Liver (tissue), 9 donors: ENCODE data around the gene TGFBR1. TPM values are rescaled to one million over a fixed set of nuclear protein-coding genes. Genes with fewer than 3 reads are reported as not detected.

ENCODE experiments used
- DNase-seq: peaks from one replicate; pipeline ENCODE4 v3.0.0-alpha.2; 2017; ENCODE audit warnings: low spot score
- H3K27ac ChIP-seq, 2 donors: one replicate each; pipeline ENCODE4 v1.7.0; 2013; ENCODE audit warnings: inconsistent platforms in 2 of 2, low read length in 2 of 2, control low read depth in 1 of 2, low read depth in 1 of 2, mild to moderate bottlenecking in 1 of 2
- H3K27me3 ChIP-seq, 4 donors: one replicate each; pipeline versions ENCODE4 v1.6.1 to v1.7.0; 2013; ENCODE audit warnings: low read length in 3 of 4, inconsistent platforms in 1 of 4, mild to moderate bottlenecking in 1 of 4, moderate library complexity in 1 of 4; ENCODE audit not compliant: control insufficient read depth in 4 of 4, insufficient read depth in 4 of 4
- H3K36me3 ChIP-seq, 4 donors: one replicate each; pipeline versions ENCODE4 v1.6.1 to v1.7.0; 2013; ENCODE audit warnings: low read length in 3 of 4, mild to moderate bottlenecking in 3 of 4, low read depth in 1 of 4, moderate library complexity in 1 of 4; ENCODE audit not compliant: control insufficient read depth in 4 of 4, insufficient read depth in 3 of 4
- H3K4me1 ChIP-seq, 4 donors: one replicate each; pipeline versions ENCODE4 v1.6.1 to v1.7.0; 2013; ENCODE audit warnings: low read length in 3 of 4, mild to moderate bottlenecking in 3 of 4, moderate library complexity in 1 of 4; ENCODE audit not compliant: control insufficient read depth in 4 of 4, insufficient read depth in 4 of 4
- H3K4me3 ChIP-seq, 3 donors: one replicate each; pipeline versions ENCODE4 v1.6.1 to v1.7.0; 2013; ENCODE audit warnings: low read length in 3 of 3, control low read depth in 1 of 3, low read depth in 1 of 3, mild to moderate bottlenecking in 1 of 3
- H3K9ac ChIP-seq, 2 donors: one replicate each; pipeline ENCODE4 v1.7.0; 2013; ENCODE audit warnings: low read length in 2 of 2, mild to moderate bottlenecking in 2 of 2, moderate library complexity in 2 of 2, control low read depth in 1 of 2, low read depth in 1 of 2
- H3K9me3 ChIP-seq, 4 donors: one replicate each; pipeline versions ENCODE4 v1.6.1 to v1.7.0; 2013; ENCODE audit warnings: low read length in 3 of 4; ENCODE audit not compliant: control insufficient read depth in 4 of 4
- CTCF ChIP-seq: fragments of 150-350 bp; IDR thresholded peaks from 2 replicates; pipeline ENCODE4 v1.5.1; 2017; ENCODE audit warnings: improper control_type of control experiment, low read depth, low read length; ENCODE audit not compliant: missing input control
- FOXA1 ChIP-seq: IDR thresholded peaks from 2 replicates; pipeline ENCODE4 v1.6.1; 2016; ENCODE audit warnings: antibody characterized with exemption
- FOXA2 ChIP-seq: IDR thresholded peaks from 2 replicates; pipeline ENCODE4 v1.6.1; 2016; ENCODE audit warnings: antibody characterized with exemption
- HNF4A ChIP-seq, 2 donors: conservative IDR thresholded peaks; 2 replicates each; pipeline ENCODE4 v1.6.1; 2016; ENCODE audit warnings: antibody characterized with exemption in 2 of 2, mild to moderate bottlenecking in 2 of 2
- JUND ChIP-seq, 2 donors: IDR thresholded peaks; 2 replicates each; pipeline ENCODE4 v1.6.1; 2016; ENCODE audit warnings: antibody characterized with exemption in 2 of 2
- MAX ChIP-seq: IDR thresholded peaks from 2 replicates; pipeline ENCODE4 v1.6.1; 2016; ENCODE audit warnings: antibody characterized with exemption
- NR2F2 ChIP-seq: IDR thresholded peaks from 2 replicates; pipeline ENCODE4 v1.6.1; 2016; ENCODE audit warnings: antibody characterized with exemption
- RAD21 ChIP-seq, 2 donors: IDR thresholded peaks; 2 replicates each; pipeline ENCODE4 v1.6.1; 2016; ENCODE audit warnings: antibody characterized with exemption in 2 of 2, mild to moderate bottlenecking in 2 of 2
- REST ChIP-seq: IDR thresholded peaks from 2 replicates; pipeline ENCODE4 v1.6.1; 2016; ENCODE audit warnings: antibody characterized with exemption, mild to moderate bottlenecking
- ZBTB33 ChIP-seq: IDR thresholded peaks from 2 replicates; pipeline ENCODE4 v1.6.1; 2016; ENCODE audit warnings: antibody characterized with exemption
- WGBS: extraction: QIAGEN DNeasy Blood & Tissue Kit; methylation state at CpG from one replicate; pipeline ENCODE4 v1.1.7; 2013; 5-methylcytosine and 5-hydroxymethylcytosine counted together
- polyA plus RNA-seq, 2 donors: library from polyadenylated mRNA; stranded (reverse) in 1 of 2; unstranded in 1 of 2; fragments of 200-250 nt in 1 of 2; fragments of >200 nt in 1 of 2; fragmentation: Nextera tagmentation in 1 of 2; extraction: Ambion mirVana in 1 of 2; gene quantifications; one replicate each; pipeline versions ENCODE4 v1.2.1 to v1.2.3, GENCODE V29; 2013 to 2015
- total RNA-seq, 2 donors: library from RNA; depleted of rRNA; stranded (reverse); fragments of >200 nt; gene quantifications; one replicate each; pipeline ENCODE4 v1.2.3, GENCODE V29; 2014
- donor health status: healthy.
- donor health status: healthy.
- donor health status: healthy.
- donor health status: healthy.
- donor health status: healthy.

The TGFBR1 gene
- total and polyA plus RNA-seq, 4 donors = 3.1 to 18.2 (median 11.0) TPM

- TF ChIP-seq ZBTB33 (no peak), HNF4A (conservative IDR thresholded peaks at IDR 0.05) (no peak), NR2F2 (no peak), FOXA2 (no peak), JUND (IDR thresholded peaks at IDR 0.05) (no peak)
Observed at GRCh38 chr9:99139868-99140267, 35.0 kb downstream of the TGFBR1 start (continued).

- Histone ChIP-seq H3K9me3 (no peaks in the 10 kb centered on the region), H3K4me1 (no peaks in the 10 kb centered on the region), H3K4me3 (no peak overlapping the region), H3K36me3 (peaks cover 3 to 15% (median 11%) of the 10 kb centered on the region in 4 donors), H3K27ac (no peak overlapping the region), H3K27me3 (no peaks in the 10 kb centered on the region), H3K9ac (no peak overlapping the region)
- TF ChIP-seq CTCF (peak; percentile 86), HNF4A (conservative IDR thresholded peaks at IDR 0.05) (no peak), RAD21 (IDR thresholded peaks at IDR 0.05) (peak; percentile 88 to 90)
- WGBS = 90% methylated on average over 2 of the region's 2 CpGs
- DNase-seq = no peak
Observed at GRCh38 chr9:99140685-99141314, 35.9 kb downstream of the TGFBR1 start.

- no peaks in the 10 kb centered on the region for H3K9me3 ChIP-seq
Observed at GRCh38 chr9:99141849-99142248, 36.9 kb downstream of the TGFBR1 start.

GRCh38 chr9:99142275-99142674, 37.4 kb downstream of the TGFBR1 start:
- H3K9me3 ChIP-seq = no peaks in the 10 kb centered on the region
- no peaks in the 10 kb centered on the region for H3K27me3 ChIP-seq
- H3K9ac ChIP-seq = no peak overlapping the region
- WGBS = 93% methylated on average over 4 of the region's 4 CpGs
- no peak overlapping the region for H3K4me3 ChIP-seq
- H3K4me1 ChIP-seq = no peaks in the 10 kb centered on the region
- DNase-seq = no peak
- no peak for TF ChIP-seq MAX
- TF ChIP-seq REST = no peak
- no peak for TF ChIP-seq FOXA1
- peaks cover 3 to 26% (median 21%) of the 10 kb centered on the region in 4 donors for H3K36me3 ChIP-seq
- H3K27ac ChIP-seq = no peak overlapping the region

More at GRCh38 chr9:99141849-99142248, 36.9 kb downstream of the TGFBR1 start:
- no peak for DNase-seq
- no peaks in the 10 kb centered on the region for H3K27me3 ChIP-seq
- WGBS = 82% methylated on average over 5 of the region's 5 CpGs
- no peak overlapping the region for H3K9ac ChIP-seq
- no peaks in the 10 kb centered on the region for H3K4me1 ChIP-seq
- H3K4me3 ChIP-seq = no peak overlapping the region
- no peak overlapping the region for H3K27ac ChIP-seq
- TF ChIP-seq RAD21 (IDR thresholded peaks at IDR 0.05) = no peak
- TF ChIP-seq JUND (IDR thresholded peaks at IDR 0.05) = no peak
- H3K36me3 ChIP-seq = peaks cover 3 to 23% (median 17%) of the 10 kb centered on the region in 4 donors
